H1 (cell line): Measurements from ENCODE around the gene NUMB. TPM values are rescaled to one million over a fixed set of nuclear protein-coding genes. Genes with fewer than 3 reads are reported as not detected.

ENCODE experiments used
- CTCF ChIA-PET: fragments of 300-600 bp; sonication (Branson Sonifier 250); formaldehyde crosslinking; loops from one replicate; lab custom pipeline; 2021; ENCODE audit not compliant: partially characterized antibody; lab: Charles Lee
- POLR2A ChIA-PET: fragments of 300-600 bp; sonication (Branson Sonifier 250); formaldehyde crosslinking; loops from one replicate; lab custom pipeline; 2021; ENCODE audit warnings: inconsistent platforms; ENCODE audit not compliant: partially characterized antibody; lab: Charles Lee
- DNase-seq, 2 experiments: peaks; one replicate each; pipeline versions ENCODE4 v3.0.0 to v3.0.0-alpha.2; 2010 to 2022; ENCODE audit warnings: low spot score in 2 of 2, low read depth in 1 of 2, mixed read lengths in 1 of 2
- FAIRE-seq: peaks from 2 replicates; lab custom pipeline; 2011; peaks lifted over from hg19 to GRCh38; lab: Jason Lieb, UNC
- H2AFZ ChIP-seq: 2 replicates; pipeline ENCODE4 v1.8.1; 2012; ENCODE audit warnings: low read length, inconsistent platforms
- H2AK5ac ChIP-seq: 2 replicates; pipeline ENCODE4 v1.6.1; 2013; ENCODE audit warnings: low read depth, low read length
- H2BK120ac ChIP-seq: replicated peaks from 2 replicates; pipeline ENCODE3; 2013; ENCODE audit warnings: low read depth, low read length, inconsistent platforms
- H2BK12ac ChIP-seq: 2 replicates; pipeline ENCODE4 v1.6.1; 2013; ENCODE audit warnings: low read depth, low read length
- H2BK15ac ChIP-seq: 2 replicates; pipeline ENCODE4 v1.6.1; 2013; ENCODE audit warnings: low read length
- H2BK20ac ChIP-seq: 2 replicates; pipeline ENCODE4 v1.6.1; 2013; ENCODE audit warnings: low read length
- H2BK5ac ChIP-seq: 2 replicates; pipeline ENCODE4 v1.6.1; 2013; ENCODE audit warnings: low read depth, low read length
- H3K14ac ChIP-seq: 2 replicates; pipeline ENCODE4 v1.6.1; 2013; ENCODE audit warnings: inconsistent platforms; ENCODE audit not compliant: insufficient read length
- H3K18ac ChIP-seq: 2 replicates; pipeline ENCODE4 v1.6.1; 2013; ENCODE audit warnings: low read length; ENCODE audit errors: extremely low read depth
- H3K23ac ChIP-seq: 2 replicates; pipeline ENCODE4 v1.6.1; 2013; ENCODE audit warnings: inconsistent platforms; ENCODE audit not compliant: insufficient read length
- H3K23me2 ChIP-seq: 2 replicates; pipeline ENCODE4 v1.6.1; 2013; ENCODE audit warnings: low read depth, low read length
- H3K27ac ChIP-seq: 2 replicates; pipeline ENCODE4 v1.6.1; 2011; ENCODE audit warnings: low read depth, low read length, inconsistent platforms
- H3K27me3 ChIP-seq, 4 experiments: replicated peaks in 1 of 4; 1 replicate in 1 of 4; 2 replicates in 3 of 4; pipeline versions ENCODE4 v1.6.1 to v1.8.1; 2011 to 2013; ENCODE audit warnings: low read length in 3 of 4, mild to moderate bottlenecking in 3 of 4, inconsistent platforms in 2 of 4, mixed read lengths in 2 of 4, moderate library complexity in 1 of 4; ENCODE audit not compliant: control insufficient read depth in 3 of 4, insufficient read depth in 3 of 4; ENCODE audit errors: extremely low read depth in 1 of 4
- H3K36me3 ChIP-seq, 4 experiments: 2 replicates each; pipeline versions ENCODE4 v1.6.1 to v1.8.1; 2011 to 2013; ENCODE audit warnings: mild to moderate bottlenecking in 4 of 4, low read length in 3 of 4, moderate library complexity in 2 of 4, control low read depth in 1 of 4, inconsistent platforms in 1 of 4; ENCODE audit not compliant: insufficient read depth in 4 of 4, control insufficient read depth in 2 of 4
- H3K4ac ChIP-seq: replicated peaks from 2 replicates; pipeline ENCODE3; 2013; ENCODE audit warnings: low read length, low read depth, mixed read lengths, inconsistent platforms; ENCODE audit not compliant: insufficient read length
- H3K4me1 ChIP-seq, 4 experiments: replicated peaks in 1 of 4; 1 replicate in 1 of 4; 2 replicates in 3 of 4; pipeline versions ENCODE4 v1.6.1 to v1.8.1; 2011 to 2013; ENCODE audit warnings: low read length in 3 of 4, inconsistent platforms in 2 of 4, mixed read lengths in 1 of 4; ENCODE audit not compliant: insufficient read depth in 4 of 4, control insufficient read depth in 3 of 4
- H3K4me2 ChIP-seq, 2 experiments: 2 replicates each; pipeline versions ENCODE4 v1.6.1 to v1.8.1; 2011 to 2013; ENCODE audit warnings: low read depth in 2 of 2, low read length in 2 of 2, control low read depth in 1 of 2, inconsistent platforms in 1 of 2, mild to moderate bottlenecking in 1 of 2; ENCODE audit not compliant: insufficient read depth in 1 of 2
- H3K4me3 ChIP-seq, 4 experiments: fragments of 200-600, 300-600 bp in 1 of 4; sonication (generic), shearing (Covaris generic), sonication (Bioruptor Twin) in 1 of 4; 2 replicates each; pipeline versions ENCODE4 v1.5.1 to v1.8.1; 2011 to 2016; ENCODE audit warnings: low read length in 4 of 4, low read depth in 3 of 4, control low read depth in 2 of 4, inconsistent platforms in 2 of 4, mild to moderate bottlenecking in 2 of 4, mixed read lengths in 1 of 4, moderate library complexity in 1 of 4; ENCODE audit not compliant: insufficient read depth in 2 of 4; ENCODE audit errors: extremely low read depth in 1 of 4
- H3K56ac ChIP-seq: replicated peaks from 2 replicates; pipeline ENCODE3; 2013; ENCODE audit warnings: low read depth, mild to moderate bottlenecking, mixed read lengths, low read length, inconsistent platforms; ENCODE audit not compliant: insufficient read length
- H3K79me1 ChIP-seq: 2 replicates; pipeline ENCODE4 v1.6.1; 2013; ENCODE audit warnings: low read depth, low read length, control low read depth
- H3K79me2 ChIP-seq, 2 experiments: 2 replicates each; pipeline versions ENCODE4 v1.6.1 to v1.8.1; 2012 to 2013; ENCODE audit warnings: low read length in 2 of 2, mild to moderate bottlenecking in 2 of 2, inconsistent platforms in 1 of 2; ENCODE audit not compliant: insufficient read depth in 2 of 2, control insufficient read depth in 1 of 2
- H3K9ac ChIP-seq, 4 experiments: replicated peaks in 1 of 4; 1 replicate in 1 of 4; 2 replicates in 3 of 4; pipeline versions ENCODE4 v1.6.1 to v1.8.1; 2011 to 2013; ENCODE audit warnings: low read depth in 3 of 4, low read length in 3 of 4, control low read depth in 2 of 4, mild to moderate bottlenecking in 2 of 4, moderate library complexity in 2 of 4, inconsistent platforms in 1 of 4; ENCODE audit errors: extremely low read depth in 1 of 4
- H3K9me3 ChIP-seq, 2 experiments: 2 replicates each; pipeline versions ENCODE4 v1.6.1 to v1.8.1; 2012 to 2013; ENCODE audit warnings: mild to moderate bottlenecking in 2 of 2, moderate library complexity in 2 of 2, control low read depth in 1 of 2, inconsistent platforms in 1 of 2, low read depth in 1 of 2, low read length in 1 of 2, mixed read lengths in 1 of 2; ENCODE audit not compliant: insufficient read depth in 2 of 2
- H4K20me1 ChIP-seq, 2 experiments: replicated peaks in 1 of 2; 2 replicates each; pipeline versions ENCODE3 to v1.8.1; 2011 to 2013; ENCODE audit warnings: inconsistent platforms in 2 of 2, low read length in 2 of 2, mild to moderate bottlenecking in 1 of 2; ENCODE audit not compliant: insufficient read depth in 2 of 2, control insufficient read depth in 1 of 2
- H4K5ac ChIP-seq: 2 replicates; pipeline ENCODE4 v1.6.1; 2013; ENCODE audit warnings: low read length, low read depth, mixed read lengths, inconsistent platforms; ENCODE audit not compliant: insufficient read length
- H4K8ac ChIP-seq: 2 replicates; pipeline ENCODE4 v1.8.0; 2013; ENCODE audit warnings: mild to moderate bottlenecking, moderate library complexity, low read length, inconsistent platforms; ENCODE audit not compliant: insufficient read depth; ENCODE audit errors: extremely low read depth
- H4K91ac ChIP-seq: replicated peaks from 2 replicates; pipeline ENCODE3; 2013; ENCODE audit warnings: low read length, mixed read lengths, inconsistent platforms; ENCODE audit not compliant: insufficient read length
- JUND ChIP-seq: IDR thresholded peaks from 2 replicates; pipeline ENCODE4 v1.6.1; 2011; ENCODE audit warnings: mild to moderate bottlenecking, improper control_type of control experiment, low read length
- SIX5 ChIP-seq: IDR thresholded peaks from 2 replicates; pipeline ENCODE4 v1.6.1; 2011; ENCODE audit warnings: mild to moderate bottlenecking, low read depth, low read length
- SUZ12 ChIP-seq: fragments of 200-600 bp; sonication (generic); IDR thresholded peaks from 2 replicates; pipeline ENCODE4 v1.6.1; 2012; ENCODE audit warnings: mild to moderate bottlenecking, inconsistent platforms, low read length, moderate library complexity, mixed read lengths
- WGBS, 2 experiments: shearing (Covaris generic) in 1 of 2; methylation state at CpG; one replicate each; pipeline versions ENCODE4 v1.1.6 to v1.1.7; 2013 to 2015; ENCODE audit warnings: low lambda C conversion rate in 2 of 2, mixed read lengths in 2 of 2, inconsistent platforms in 1 of 2, low coverage in 1 of 2, missing lambda C conversion rate in 1 of 2; ENCODE audit not compliant: insufficient replicate concordance in 2 of 2, insufficient coverage in 1 of 2, insufficient read length in 1 of 2; ENCODE audit errors: extremely low coverage in 1 of 2, missing lambda C conversion rate in 1 of 2; 5-methylcytosine and 5-hydroxymethylcytosine counted together
- polyA plus RNA-seq, 7 experiments: library from polyadenylated mRNA; depleted of rRNA in 3 of 7; stranded (reverse) in 5 of 7; unstranded in 2 of 7; fragments of >200 nt in 5 of 7; fragments of 200-250 nt in 2 of 7; gene quantifications; 1 replicate in 5 of 7; 2 replicates in 1 of 7; 4 replicates in 1 of 7; pipeline versions ENCODE4 v1.2.1 to v1.2.3, GENCODE V29; 2011 to 2013; ENCODE audit warnings: missing spikeins in 2 of 7, mixed read lengths in 2 of 7
- total RNA-seq: library from RNA; stranded (reverse); fragmentation: NEBNext Ultra II Directional; extraction: Animal tissue kit (Norgen Biotek cat#: 25700); gene quantifications from 2 replicates; pipeline ENCODE4 v1.2.1, GENCODE V29; 2021

The NUMB gene
- total and polyA plus RNA-seq, 2 of the 8 experiments (the other 6 are each of a cell fraction or from before 2014, with no cell fraction given), result 54.3 to 78.1 TPM

GRCh38 chr14:73468828-73469375 lies 10.6 kb upstream of the NUMB start:
- no peak overlapping the region for H3K23ac ChIP-seq
- H2BK5ac ChIP-seq, result no peak overlapping the region
- H4K91ac ChIP-seq, result no peak overlapping the region
- H3K79me2 ChIP-seq, result no peaks in the 10 kb centered on the region
- ChIA-PET CTCF (interaction anchor here (1.0 to 4.6 kb wide), 4 partner anchors 23 to 181 kb away, joined by 3 to 34 read pairs (median 4); no protein-coding TSS in a partner anchor), POLR2A (interaction anchor here (0.8 kb wide), 1 partner anchor 10 kb away, joined by 3 read pairs; the partner anchor contains the start of gene NUMB)
- H2BK120ac ChIP-seq, result no peak overlapping the region
- H2BK20ac ChIP-seq, result no peak overlapping the region
- no peaks in the 10 kb centered on the region for H3K23me2 ChIP-seq
- 89% methylated on average over 3 of the region's 3 CpGs; no CpG with 5 or more reads in 1 of the 2 experiments for WGBS, 2 experiments
- no peak overlapping the region for H3K4ac ChIP-seq
- H4K5ac ChIP-seq, result no peak overlapping the region
- no peaks in the 10 kb centered on the region for H4K20me1 ChIP-seq
- H3K27ac ChIP-seq, result no peak overlapping the region
- H2AK5ac ChIP-seq, result no peak overlapping the region
- H3K27me3 ChIP-seq, result no peaks in the 10 kb centered on the region
- no peak overlapping the region for H3K4me3 ChIP-seq
- no peak overlapping the region for H3K9ac ChIP-seq
- no peak for FAIRE-seq
- no peaks in the 10 kb centered on the region for H3K4me1 ChIP-seq
- H3K14ac ChIP-seq, result no peak overlapping the region
- H2BK12ac ChIP-seq, result no peak overlapping the region
- DNase-seq, result no peak
- H2AFZ ChIP-seq, result no peak overlapping the region
- no peaks in the 10 kb centered on the region for H3K79me1 ChIP-seq
- no peak overlapping the region for H3K56ac ChIP-seq
- H3K36me3 ChIP-seq, result no peaks in the 10 kb centered on the region
- no peaks in the 10 kb centered on the region for H3K9me3 ChIP-seq
- TF ChIP-seq SUZ12 (no peak), SIX5 (no peak), JUND (no peak)
- no peak overlapping the region for H3K18ac ChIP-seq
- H3K4me2 ChIP-seq, result no peak overlapping the region
- H4K8ac ChIP-seq, result no peak overlapping the region
- no peak overlapping the region for H2BK15ac ChIP-seq
